GM12874 (cell line): ENCODE results near the gene VIPR1.

Source experiments
- TF ChIP-seq, protein P1 (sequence below): IDR thresholded peaks from 2 replicates; pipeline ENCODE4 v1.5.1; 2011; ENCODE audit warnings: low read depth, mild to moderate bottlenecking, control low read depth, low read length, moderate library complexity; ENCODE audit not compliant: insufficient read depth

VIPR1 gene

DNA sequence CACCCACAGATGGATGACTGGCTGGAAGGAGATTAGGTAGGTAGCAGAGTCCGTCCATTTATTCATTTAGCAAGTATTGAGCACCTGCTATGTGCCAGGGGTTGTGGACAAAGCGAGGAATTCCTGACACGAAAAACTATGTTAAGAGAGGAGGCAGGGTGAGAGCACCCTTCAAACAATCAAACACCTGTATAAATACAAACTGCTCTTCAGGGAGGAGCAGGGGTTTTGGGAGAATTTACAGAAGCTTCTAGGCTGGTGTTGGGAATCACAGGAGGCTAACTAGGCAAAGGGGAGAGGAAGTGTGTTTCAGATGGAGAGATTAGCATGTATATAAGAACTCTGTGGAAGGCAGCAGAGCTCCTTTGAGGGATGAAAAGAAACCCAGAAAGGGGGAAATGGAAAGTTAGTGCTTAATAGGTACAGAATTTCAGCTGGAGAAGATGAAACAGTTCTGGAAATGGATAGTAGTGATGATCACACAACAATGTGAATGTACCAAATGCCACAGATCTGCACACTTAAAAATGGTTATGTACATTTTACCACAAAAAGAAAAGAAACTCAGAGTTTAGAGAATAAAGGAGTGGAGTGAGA lies 80.1 kb downstream of the VIPR1 start:
- TF ChIP-seq, protein P1, sequence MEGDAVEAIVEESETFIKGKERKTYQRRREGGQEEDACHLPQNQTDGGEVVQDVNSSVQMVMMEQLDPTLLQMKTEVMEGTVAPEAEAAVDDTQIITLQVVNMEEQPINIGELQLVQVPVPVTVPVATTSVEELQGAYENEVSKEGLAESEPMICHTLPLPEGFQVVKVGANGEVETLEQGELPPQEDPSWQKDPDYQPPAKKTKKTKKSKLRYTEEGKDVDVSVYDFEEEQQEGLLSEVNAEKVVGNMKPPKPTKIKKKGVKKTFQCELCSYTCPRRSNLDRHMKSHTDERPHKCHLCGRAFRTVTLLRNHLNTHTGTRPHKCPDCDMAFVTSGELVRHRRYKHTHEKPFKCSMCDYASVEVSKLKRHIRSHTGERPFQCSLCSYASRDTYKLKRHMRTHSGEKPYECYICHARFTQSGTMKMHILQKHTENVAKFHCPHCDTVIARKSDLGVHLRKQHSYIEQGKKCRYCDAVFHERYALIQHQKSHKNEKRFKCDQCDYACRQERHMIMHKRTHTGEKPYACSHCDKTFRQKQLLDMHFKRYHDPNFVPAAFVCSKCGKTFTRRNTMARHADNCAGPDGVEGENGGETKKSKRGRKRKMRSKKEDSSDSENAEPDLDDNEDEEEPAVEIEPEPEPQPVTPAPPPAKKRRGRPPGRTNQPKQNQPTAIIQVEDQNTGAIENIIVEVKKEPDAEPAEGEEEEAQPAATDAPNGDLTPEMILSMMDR: no peak
